H9 (cell line): Measurements from ENCODE around the gene DEFB112. TPM values are rescaled to one million over a fixed set of nuclear protein-coding genes. Genes with fewer than 3 reads are reported as not detected.

Experiments
- DNase-seq: peaks from one replicate; pipeline ENCODE4 v3.0.0-alpha.2; 2017
- H2AFZ ChIP-seq: one replicate; pipeline ENCODE4 v1.6.1; 2013; ENCODE audit warnings: mild to moderate bottlenecking, low read length, control low read depth, moderate library complexity
- H2AK5ac ChIP-seq: 2 replicates; pipeline ENCODE4 v1.6.1; 2013; ENCODE audit warnings: low read length, control low read depth, mixed read lengths; ENCODE audit not compliant: insufficient read length
- H2BK120ac ChIP-seq: one replicate; pipeline ENCODE4 v1.6.1; 2013; ENCODE audit warnings: low read depth, mild to moderate bottlenecking, low read length, control low read depth, inconsistent platforms; ENCODE audit not compliant: poor library complexity, severe bottlenecking
- H2BK12ac ChIP-seq: 2 replicates; pipeline ENCODE4 v1.6.1; 2013; ENCODE audit warnings: low read length, control low read depth, mixed read lengths, low read depth; ENCODE audit not compliant: insufficient read length
- H2BK15ac ChIP-seq: 2 replicates; pipeline ENCODE4 v1.6.1; 2013; ENCODE audit warnings: low read depth, low read length, control low read depth
- H2BK20ac ChIP-seq: one replicate; pipeline ENCODE4 v1.6.1; 2013; ENCODE audit warnings: low read depth, mild to moderate bottlenecking, low read length, control low read depth, inconsistent platforms; ENCODE audit not compliant: poor library complexity, severe bottlenecking
- H2BK5ac ChIP-seq: 2 replicates; pipeline ENCODE4 v1.6.1; 2013; ENCODE audit warnings: low read length, control low read depth, mixed read lengths; ENCODE audit not compliant: insufficient read length
- H3K14ac ChIP-seq: 2 replicates; pipeline ENCODE4 v1.6.1; 2013; ENCODE audit warnings: low read length, control low read depth; ENCODE audit not compliant: insufficient read depth
- H3K18ac ChIP-seq: 2 replicates; pipeline ENCODE4 v1.6.1; 2013; ENCODE audit warnings: low read depth, mild to moderate bottlenecking, mixed read lengths, low read length, control low read depth; ENCODE audit not compliant: insufficient read length
- H3K23ac ChIP-seq: 2 replicates; pipeline ENCODE4 v1.6.1; 2013; ENCODE audit warnings: low read length, control low read depth, mixed read lengths, low read depth; ENCODE audit not compliant: insufficient read length
- H3K23me2 ChIP-seq: 2 replicates; pipeline ENCODE4 v1.6.1; 2013; ENCODE audit warnings: low read depth, mild to moderate bottlenecking, mixed read lengths, low read length, control low read depth; ENCODE audit not compliant: insufficient read length, poor library complexity, severe bottlenecking
- H3K27ac ChIP-seq: 2 replicates; pipeline ENCODE4 v1.5.1; 2013; ENCODE audit warnings: low read length, control low read depth, mixed read lengths, low read depth; ENCODE audit not compliant: insufficient read length
- H3K27me3 ChIP-seq: 2 replicates; pipeline ENCODE4 v1.6.1; 2013; ENCODE audit warnings: low read length, control low read depth, inconsistent platforms; ENCODE audit not compliant: insufficient read depth
- H3K4ac ChIP-seq: 2 replicates; pipeline ENCODE4 v1.6.1; 2013; ENCODE audit warnings: low read depth, mild to moderate bottlenecking, control low read depth, inconsistent platforms, low read length, moderate library complexity
- H3K4me1 ChIP-seq: 2 replicates; pipeline ENCODE4 v1.6.1; 2013; ENCODE audit warnings: low read length, control low read depth, inconsistent platforms; ENCODE audit not compliant: insufficient read depth
- H3K4me2 ChIP-seq: 2 replicates; pipeline ENCODE4 v1.6.1; 2013; ENCODE audit warnings: low read length, control low read depth, mixed read lengths; ENCODE audit not compliant: insufficient read length, insufficient read depth
- H3K56ac ChIP-seq: 2 replicates; pipeline ENCODE4 v1.6.1; 2013; ENCODE audit warnings: low read depth, mild to moderate bottlenecking, mixed read lengths, low read length, control low read depth; ENCODE audit not compliant: insufficient read length
- H3K79me1 ChIP-seq: 2 replicates; pipeline ENCODE4 v1.6.1; 2013; ENCODE audit warnings: low read depth, mild to moderate bottlenecking, moderate library complexity, low read length, control low read depth, inconsistent platforms; ENCODE audit not compliant: insufficient read depth, poor library complexity, severe bottlenecking
- H3K79me2 ChIP-seq: 2 replicates; pipeline ENCODE4 v1.6.1; 2013; ENCODE audit warnings: low read length, control low read depth, inconsistent platforms; ENCODE audit not compliant: insufficient read depth
- H3K9ac ChIP-seq: 2 replicates; pipeline ENCODE4 v1.6.1; 2013; ENCODE audit warnings: low read length, control low read depth, mixed read lengths; ENCODE audit not compliant: insufficient read length; ENCODE audit errors: extremely low read depth
- H3K9me3 ChIP-seq: one replicate; pipeline ENCODE4 v1.6.1; 2013; ENCODE audit warnings: low read depth, low read length, inconsistent platforms; ENCODE audit not compliant: control insufficient read depth
- H3T11ph ChIP-seq: one replicate; pipeline ENCODE4 v1.6.1; 2013; ENCODE audit warnings: mild to moderate bottlenecking, low read length, control low read depth, inconsistent platforms
- H4K20me1 ChIP-seq: one replicate; pipeline ENCODE4 v1.6.1; 2013; ENCODE audit not compliant: control insufficient read depth, insufficient read length, insufficient read depth
- H4K5ac ChIP-seq: 2 replicates; pipeline ENCODE4 v1.6.1; 2013; ENCODE audit warnings: low read depth, mild to moderate bottlenecking, mixed read lengths, low read length, control low read depth; ENCODE audit not compliant: insufficient read length
- H4K8ac ChIP-seq: replicated peaks from 2 replicates; pipeline ENCODE4 v1.6.1; 2013; ENCODE audit warnings: low read length, control low read depth, mixed read lengths, low read depth; ENCODE audit not compliant: insufficient read length
- H4K91ac ChIP-seq: 2 replicates; pipeline ENCODE4 v1.6.1; 2013; ENCODE audit warnings: low read depth, mild to moderate bottlenecking, moderate library complexity, mixed read lengths, low read length, control low read depth; ENCODE audit not compliant: insufficient read length
- H3K27ac Mint-ChIP-seq, 3 experiments: 2 replicates in 2 of 3; 3 replicates in 1 of 3; pipeline ENCODE4 v1.8.0; 2020 to 2021; ENCODE audit warnings: mixed read lengths in 3 of 3, mild to moderate bottlenecking in 1 of 3, moderate library complexity in 1 of 3
- H3K27me3 Mint-ChIP-seq: 2 replicates; pipeline ENCODE4 v1.8.0; 2021; ENCODE audit warnings: low read depth, mild to moderate bottlenecking, moderate library complexity, mixed read lengths
- H3K36me3 Mint-ChIP-seq, 3 experiments: 2 replicates in 2 of 3; 3 replicates in 1 of 3; pipeline ENCODE4 v1.8.0; 2020 to 2021; ENCODE audit warnings: low read depth in 3 of 3, mixed read lengths in 3 of 3; ENCODE audit not compliant: insufficient read depth in 1 of 3
- H3K4me1 Mint-ChIP-seq, 2 experiments: 2 replicates each; pipeline ENCODE4 v1.8.0; 2020; ENCODE audit warnings: mixed read lengths in 2 of 2
- H3K4me3 Mint-ChIP-seq, 2 experiments: 2 replicates in 1 of 2; 3 replicates in 1 of 2; pipeline ENCODE4 v1.8.0; 2020 to 2021; ENCODE audit warnings: mild to moderate bottlenecking in 2 of 2, mixed read lengths in 2 of 2, moderate library complexity in 1 of 2
- H3K9me3 Mint-ChIP-seq, 2 experiments: 2 replicates in 1 of 2; 3 replicates in 1 of 2; pipeline ENCODE4 v1.8.0; 2020; ENCODE audit warnings: mild to moderate bottlenecking in 2 of 2, mixed read lengths in 2 of 2, moderate library complexity in 1 of 2
- WGBS: extraction: QIAGEN DNeasy Blood & Tissue Kit; methylation state at CpG from one replicate; pipeline ENCODE4 v1.1.7; 2013; ENCODE audit warnings: missing lambda C conversion rate, low lambda C conversion rate, mixed read lengths; ENCODE audit not compliant: insufficient read length; ENCODE audit errors: extremely low coverage; 5-methylcytosine and 5-hydroxymethylcytosine counted together
- total RNA-seq: library from RNA; stranded (reverse); gene quantifications from 2 replicates; pipeline ENCODE4 v1.2.1, GENCODE V29; 2021
- TF ChIP-seq, protein P1 (sequence below): fragments of 200-600 bp; sonication (generic); conservative IDR thresholded peaks from 3 replicates; pipeline ENCODE4 v1.8.0; 2021; ENCODE audit warnings: antibody characterized with exemption, mild to moderate bottlenecking

Gene DEFB112
- total RNA-seq, 1 experiment from 2014 or later: not detected

DNA sequence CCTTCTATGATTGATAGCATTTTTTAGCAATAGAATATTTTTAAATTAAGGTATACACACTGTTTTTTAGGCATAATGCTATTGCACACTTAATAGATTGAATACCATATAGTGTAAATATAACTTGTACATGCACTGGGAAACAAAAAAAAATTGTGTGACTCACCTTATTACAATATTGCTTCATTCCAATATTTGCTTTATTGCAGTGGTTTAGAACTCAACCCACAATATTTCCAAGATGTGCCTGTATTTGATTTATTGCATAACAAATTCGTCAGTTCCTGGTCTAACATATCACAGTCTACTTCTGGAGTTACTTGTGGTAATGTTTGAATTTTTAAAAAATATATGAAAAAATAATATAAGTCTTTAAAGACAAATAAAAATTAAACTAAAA, 41.9 kb upstream of the DEFB112 start:
- Histone ChIP-seq H3K9me3 (no peaks in the 10 kb centered on the region), H3K18ac (no peak overlapping the region), H3K27ac (no peak overlapping the region), H4K20me1 (no peaks in the 10 kb centered on the region), H2AFZ (no peak overlapping the region), H3K23ac (no peak overlapping the region), H3K9ac (no peak overlapping the region), H2BK20ac (no peak overlapping the region), H3K56ac (no peak overlapping the region), H2AK5ac (no peak overlapping the region), H4K91ac (no peak overlapping the region), H3K14ac (no peak overlapping the region), H3K79me2 (no peaks in the 10 kb centered on the region), H3K27me3 (no peaks in the 10 kb centered on the region), H3T11ph (no peak overlapping the region), H2BK5ac (no peak overlapping the region), H2BK12ac (no peak overlapping the region), H3K4me1 (no peaks in the 10 kb centered on the region), H3K23me2 (no peaks in the 10 kb centered on the region), H2BK120ac (no peak overlapping the region), H4K8ac (no peak overlapping the region), H3K4me2 (no peak overlapping the region), H2BK15ac (no peak overlapping the region), H4K5ac (no peak overlapping the region), H3K79me1 (no peaks in the 10 kb centered on the region), H3K4ac (no peak overlapping the region)
- Mint-ChIP-seq H3K27me3 (no peaks in the 10 kb centered on the region), H3K4me1 (no peaks in the 10 kb centered on the region), H3K4me3 (no peak overlapping the region), H3K36me3 (no peaks in the 10 kb centered on the region), H3K9me3 (no peaks in the 10 kb centered on the region), H3K27ac (no peak overlapping the region)
- TF ChIP-seq, protein P1, sequence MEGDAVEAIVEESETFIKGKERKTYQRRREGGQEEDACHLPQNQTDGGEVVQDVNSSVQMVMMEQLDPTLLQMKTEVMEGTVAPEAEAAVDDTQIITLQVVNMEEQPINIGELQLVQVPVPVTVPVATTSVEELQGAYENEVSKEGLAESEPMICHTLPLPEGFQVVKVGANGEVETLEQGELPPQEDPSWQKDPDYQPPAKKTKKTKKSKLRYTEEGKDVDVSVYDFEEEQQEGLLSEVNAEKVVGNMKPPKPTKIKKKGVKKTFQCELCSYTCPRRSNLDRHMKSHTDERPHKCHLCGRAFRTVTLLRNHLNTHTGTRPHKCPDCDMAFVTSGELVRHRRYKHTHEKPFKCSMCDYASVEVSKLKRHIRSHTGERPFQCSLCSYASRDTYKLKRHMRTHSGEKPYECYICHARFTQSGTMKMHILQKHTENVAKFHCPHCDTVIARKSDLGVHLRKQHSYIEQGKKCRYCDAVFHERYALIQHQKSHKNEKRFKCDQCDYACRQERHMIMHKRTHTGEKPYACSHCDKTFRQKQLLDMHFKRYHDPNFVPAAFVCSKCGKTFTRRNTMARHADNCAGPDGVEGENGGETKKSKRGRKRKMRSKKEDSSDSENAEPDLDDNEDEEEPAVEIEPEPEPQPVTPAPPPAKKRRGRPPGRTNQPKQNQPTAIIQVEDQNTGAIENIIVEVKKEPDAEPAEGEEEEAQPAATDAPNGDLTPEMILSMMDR: no peak
- WGBS: no CpG with 5 or more reads among the region's 1 CpG
- no peak for DNase-seq
